Testis (tissue), 2 donors: ENCODE data around the gene ANKRD60.

Source experiments
- POLR2A ChIP-seq: fragments of 450-650 bp; IDR thresholded peaks from one replicate; pipeline ENCODE4 v1.6.1; 2017; ENCODE audit warnings: antibody characterized with exemption, mild to moderate bottlenecking, moderate library complexity
- TF ChIP-seq, protein P1 (sequence below), 3 experiments: fragments of 450-650 bp in 2 of 3; fragments of 200-600 bp in 1 of 3; sonication (generic) in 1 of 3; IDR thresholded peaks; one replicate each; pipeline ENCODE4 v1.5.1; 2016 to 2019; ENCODE audit warnings: antibody characterized with exemption in 3 of 3, mild to moderate bottlenecking in 2 of 3, moderate library complexity in 1 of 3

DNA sequence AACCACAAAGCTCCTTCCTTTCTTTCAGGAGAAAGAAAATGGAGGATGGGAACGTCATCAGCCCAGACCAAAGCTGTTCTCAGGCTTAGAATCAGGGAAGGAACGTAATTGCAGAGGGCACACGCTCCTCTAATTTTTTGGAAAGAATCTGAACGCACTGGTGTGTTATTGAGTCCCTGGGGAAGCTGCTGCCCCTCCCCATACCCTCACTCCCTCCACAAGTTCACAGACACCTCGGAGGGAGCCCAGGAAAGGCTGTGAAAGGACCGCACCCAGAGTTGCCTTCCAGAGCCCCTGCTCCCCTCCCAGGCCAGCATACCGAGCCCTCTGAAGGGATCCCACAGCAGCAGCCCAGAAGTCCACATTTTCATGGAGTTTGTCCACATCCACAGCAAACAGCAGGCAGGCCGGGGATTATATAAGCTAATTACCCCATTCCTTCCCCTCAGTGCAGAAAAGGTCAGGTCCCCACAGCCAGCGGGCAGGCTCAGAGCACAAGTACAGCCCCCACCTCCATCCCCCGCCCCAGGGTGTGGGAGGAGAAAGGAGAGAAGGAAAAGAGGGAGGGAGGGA, 53.7 kb downstream of the ANKRD60 start:
- no peak for TF ChIP-seq POLR2A
- TF ChIP-seq, protein P1, sequence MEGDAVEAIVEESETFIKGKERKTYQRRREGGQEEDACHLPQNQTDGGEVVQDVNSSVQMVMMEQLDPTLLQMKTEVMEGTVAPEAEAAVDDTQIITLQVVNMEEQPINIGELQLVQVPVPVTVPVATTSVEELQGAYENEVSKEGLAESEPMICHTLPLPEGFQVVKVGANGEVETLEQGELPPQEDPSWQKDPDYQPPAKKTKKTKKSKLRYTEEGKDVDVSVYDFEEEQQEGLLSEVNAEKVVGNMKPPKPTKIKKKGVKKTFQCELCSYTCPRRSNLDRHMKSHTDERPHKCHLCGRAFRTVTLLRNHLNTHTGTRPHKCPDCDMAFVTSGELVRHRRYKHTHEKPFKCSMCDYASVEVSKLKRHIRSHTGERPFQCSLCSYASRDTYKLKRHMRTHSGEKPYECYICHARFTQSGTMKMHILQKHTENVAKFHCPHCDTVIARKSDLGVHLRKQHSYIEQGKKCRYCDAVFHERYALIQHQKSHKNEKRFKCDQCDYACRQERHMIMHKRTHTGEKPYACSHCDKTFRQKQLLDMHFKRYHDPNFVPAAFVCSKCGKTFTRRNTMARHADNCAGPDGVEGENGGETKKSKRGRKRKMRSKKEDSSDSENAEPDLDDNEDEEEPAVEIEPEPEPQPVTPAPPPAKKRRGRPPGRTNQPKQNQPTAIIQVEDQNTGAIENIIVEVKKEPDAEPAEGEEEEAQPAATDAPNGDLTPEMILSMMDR (IDR thresholded peaks at IDR 0.05) = no peak
